HG03066 (cell line): ENCODE results near the gene OR56B4.
"Not testable (repeated sequence)": the region's sequence is repeated elsewhere in the genome, so short reads cannot be mapped to it uniquely, and the experiment has no call there.

Source experiments
- ATAC-seq: cut with Tn5 transposase; IDR thresholded peaks from one replicate; pipeline ENCODE4 v1.9.1; 2021; ENCODE audit warnings: low read depth; ENCODE audit not compliant: unreplicated experiment

The OR56B4 gene

GRCh38 chr11:6143737-6144136 is 36.3 kb downstream of the OR56B4 start:
- ATAC-seq: not testable (repeated sequence)

DNA sequence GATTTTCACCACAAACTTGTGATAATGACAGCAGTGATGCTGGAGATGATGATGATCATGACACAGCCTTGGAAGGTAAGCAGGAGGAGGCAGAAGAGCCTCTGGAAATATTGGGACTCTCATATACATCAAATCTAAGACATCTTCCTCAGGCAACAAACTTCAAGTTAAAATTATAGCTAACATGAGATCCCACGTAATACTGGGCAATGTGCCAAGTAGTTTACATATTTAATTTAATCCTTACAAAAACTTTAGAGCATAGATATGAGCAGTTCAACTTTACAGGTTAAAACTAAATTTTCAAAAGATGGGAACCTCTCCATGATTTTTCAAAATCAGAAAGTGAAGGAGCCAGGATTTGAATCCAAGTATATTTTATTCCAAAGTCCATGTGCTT is 43.6 kb downstream of the OR56B4 start:
- no peak for ATAC-seq

GRCh38 chr11:6152126-6152525 is 44.6 kb downstream of the OR56B4 start:
- no peak for ATAC-seq

DNA sequence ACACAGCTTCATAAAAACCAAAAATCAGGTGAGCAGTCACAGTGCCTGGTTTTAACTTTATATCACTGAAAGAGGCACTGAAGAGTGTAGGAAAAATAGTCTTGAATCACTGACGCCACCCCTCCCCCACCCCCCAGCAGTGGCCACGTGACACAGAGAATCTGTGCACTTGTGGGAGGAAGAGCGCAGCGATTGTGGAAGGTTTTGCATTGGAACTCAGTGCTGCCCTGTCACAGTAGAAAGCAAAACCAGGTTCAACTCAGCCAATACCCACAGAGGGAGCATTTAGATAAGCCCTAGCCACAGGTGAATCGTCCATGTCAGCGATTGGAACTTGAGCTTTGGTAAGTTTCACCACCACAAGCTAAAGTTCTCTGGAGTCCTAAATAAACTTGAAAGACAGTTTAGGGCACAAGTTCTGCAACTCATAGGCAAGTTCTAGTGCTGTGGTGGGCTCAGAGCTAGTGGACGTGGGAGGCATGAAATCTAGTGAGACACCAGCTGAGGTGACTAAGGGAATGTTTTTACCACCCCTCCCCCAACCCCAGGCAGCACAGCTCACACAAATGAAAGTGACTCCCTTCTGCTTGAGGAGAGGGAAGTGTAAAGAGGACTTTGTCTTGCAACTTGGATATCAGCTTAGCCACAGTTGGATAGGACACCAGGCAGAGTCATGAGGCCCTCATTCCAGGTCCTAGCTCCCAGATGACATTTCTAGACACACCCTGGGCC is 49.3 kb downstream of the OR56B4 start:
- ATAC-seq: no peak
